Stimulated activated CD4-positive, alpha-beta T cell treated with anti-CD3 and anti-CD28 coated beads, Interleukin-4, amount 100 ng/mL, for 48 hours (primary cell): ENCODE results near the gene THADA.
"Not testable (repeated sequence)": the region's sequence is repeated elsewhere in the genome, so short reads cannot be mapped to it uniquely, and the experiment has no call there.

Source experiments
- DNase-seq, 2 donors: peaks; one replicate each; pipeline ENCODE4 v3.0.0-alpha.2; 2020; ENCODE audit warnings: low read depth in 2 of 2

The THADA gene

GRCh38 chr2:43387092-43388062, 208.5 kb downstream of the THADA start:
- no peak for DNase-seq

DNA sequence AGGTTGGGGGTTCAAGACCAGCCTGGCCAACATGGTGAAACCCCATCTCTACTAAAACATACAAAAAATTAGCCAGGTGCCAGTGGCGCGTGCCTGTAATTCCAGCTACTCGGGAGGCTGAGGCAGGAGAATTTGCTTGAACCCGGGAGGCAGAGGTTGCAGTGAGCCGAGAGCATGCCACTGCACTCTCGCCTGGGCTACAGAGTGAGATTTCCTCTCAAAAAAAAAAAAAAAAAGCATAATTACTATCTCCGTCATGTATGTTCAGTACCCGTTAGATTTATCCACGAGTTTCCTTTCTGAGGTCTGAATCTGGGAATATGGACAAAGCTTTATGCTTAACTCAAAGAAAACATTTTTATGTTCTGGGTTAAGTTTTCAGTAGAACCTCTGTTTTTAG, 209.2 kb downstream of the THADA start:
- not testable (repeated sequence) for DNase-seq

GRCh38 chr2:43384143-43384542, 211.7 kb downstream of the THADA start:
- DNase-seq = no peak

DNA sequence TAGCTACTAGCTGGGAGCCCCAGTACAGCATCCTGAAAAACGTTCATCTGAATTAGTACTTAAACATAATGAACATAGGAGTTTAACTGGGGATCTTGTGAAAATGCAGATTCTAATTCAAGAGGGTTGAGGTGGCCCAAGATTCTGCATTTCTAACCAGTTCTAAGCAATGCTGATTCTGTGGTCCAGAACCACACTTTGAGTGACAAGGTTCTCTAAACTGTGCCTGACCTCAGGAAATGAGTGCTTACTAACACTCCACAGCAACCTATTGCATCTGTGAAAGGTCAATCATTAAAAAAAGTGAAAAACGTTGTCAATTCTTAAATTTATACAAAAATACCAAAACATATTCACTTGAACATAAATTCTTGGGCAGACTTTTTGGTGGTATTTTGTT, 212.3 kb downstream of the THADA start:
- DNase-seq = no peak

- no peak for DNase-seq
Observed at GRCh38 chr2:43379494-43379893, 216.3 kb downstream of the THADA start.

DNA sequence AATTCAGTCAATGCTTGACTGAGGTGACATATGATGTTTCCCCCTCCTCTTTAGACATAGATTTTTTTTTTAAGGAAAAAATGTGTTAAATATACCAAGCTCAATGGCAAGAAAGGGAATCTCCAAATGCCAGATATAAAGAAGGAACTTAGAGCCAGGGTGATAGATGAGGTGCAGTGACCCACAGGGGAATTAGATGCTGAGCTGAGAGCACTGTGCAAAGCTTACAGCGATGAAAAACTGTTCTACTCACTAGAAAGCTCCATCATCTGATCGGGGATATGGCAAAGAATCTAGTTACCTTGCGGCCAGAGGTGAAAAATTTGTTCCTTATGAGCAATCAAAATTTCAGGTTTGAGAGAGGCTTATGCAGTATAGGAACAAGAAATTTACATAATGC, 218.5 kb downstream of the THADA start:
- DNase-seq = no peak

DNA sequence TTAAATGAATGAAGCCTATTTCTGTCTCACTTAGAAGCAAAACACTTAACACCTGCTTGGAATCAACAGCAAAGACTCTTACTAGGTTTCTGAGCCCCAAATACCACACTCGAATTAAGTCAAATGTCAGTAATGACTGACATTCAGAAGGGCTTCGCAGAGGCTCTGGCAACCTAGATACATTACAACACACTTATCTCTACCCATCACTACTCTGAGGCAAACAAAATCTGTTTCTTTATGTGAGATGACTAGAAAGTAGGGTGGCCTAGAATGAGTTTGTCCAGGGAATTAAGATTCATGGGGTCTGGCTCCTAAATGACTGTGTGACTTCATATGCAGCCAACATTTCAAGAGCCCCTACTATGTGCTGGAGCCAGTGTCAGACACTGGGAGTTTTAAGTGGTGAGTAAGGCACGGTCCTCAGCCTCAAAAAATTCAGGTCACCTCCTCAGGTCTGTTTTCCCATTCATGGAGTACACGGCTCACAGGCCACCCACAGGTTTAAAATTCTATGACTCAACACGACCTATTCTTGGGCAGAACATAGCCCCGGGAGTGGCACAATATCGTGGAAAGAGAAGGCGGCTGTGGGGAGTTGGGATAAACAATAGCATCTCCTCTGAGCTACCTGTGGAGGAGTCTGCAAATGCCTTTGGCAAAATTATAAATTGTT, 219.2 kb downstream of the THADA start:
- DNase-seq = no peak

GRCh38 chr2:43375746-43376522, 219.9 kb downstream of the THADA start:
- DNase-seq = no peak

- no peak for DNase-seq
Observed at GRCh38 chr2:43372416-43373081, 223.3 kb downstream of the THADA start.

GRCh38 chr2:43370705-43371104, 225.1 kb downstream of the THADA start:
- no peak for DNase-seq

DNA sequence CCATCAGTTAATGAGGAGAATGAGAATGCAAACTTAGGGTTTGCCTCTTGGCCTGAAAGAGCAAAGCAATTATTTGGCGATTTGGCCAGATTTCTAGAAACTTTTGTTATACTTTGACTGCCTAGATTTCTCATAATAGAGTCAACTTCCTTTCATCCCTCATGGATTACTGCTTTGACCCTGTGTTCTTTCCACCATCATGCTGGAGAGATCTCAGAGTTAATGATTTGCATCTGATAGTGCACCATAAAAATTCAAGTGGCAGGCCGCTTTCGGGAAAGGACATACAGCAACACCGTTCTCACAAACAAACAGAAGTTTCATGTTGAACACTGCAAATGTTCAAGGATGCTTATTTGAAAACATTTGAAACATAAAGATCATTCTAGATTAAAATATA, 225.7 kb downstream of the THADA start:
- DNase-seq = no peak

DNA sequence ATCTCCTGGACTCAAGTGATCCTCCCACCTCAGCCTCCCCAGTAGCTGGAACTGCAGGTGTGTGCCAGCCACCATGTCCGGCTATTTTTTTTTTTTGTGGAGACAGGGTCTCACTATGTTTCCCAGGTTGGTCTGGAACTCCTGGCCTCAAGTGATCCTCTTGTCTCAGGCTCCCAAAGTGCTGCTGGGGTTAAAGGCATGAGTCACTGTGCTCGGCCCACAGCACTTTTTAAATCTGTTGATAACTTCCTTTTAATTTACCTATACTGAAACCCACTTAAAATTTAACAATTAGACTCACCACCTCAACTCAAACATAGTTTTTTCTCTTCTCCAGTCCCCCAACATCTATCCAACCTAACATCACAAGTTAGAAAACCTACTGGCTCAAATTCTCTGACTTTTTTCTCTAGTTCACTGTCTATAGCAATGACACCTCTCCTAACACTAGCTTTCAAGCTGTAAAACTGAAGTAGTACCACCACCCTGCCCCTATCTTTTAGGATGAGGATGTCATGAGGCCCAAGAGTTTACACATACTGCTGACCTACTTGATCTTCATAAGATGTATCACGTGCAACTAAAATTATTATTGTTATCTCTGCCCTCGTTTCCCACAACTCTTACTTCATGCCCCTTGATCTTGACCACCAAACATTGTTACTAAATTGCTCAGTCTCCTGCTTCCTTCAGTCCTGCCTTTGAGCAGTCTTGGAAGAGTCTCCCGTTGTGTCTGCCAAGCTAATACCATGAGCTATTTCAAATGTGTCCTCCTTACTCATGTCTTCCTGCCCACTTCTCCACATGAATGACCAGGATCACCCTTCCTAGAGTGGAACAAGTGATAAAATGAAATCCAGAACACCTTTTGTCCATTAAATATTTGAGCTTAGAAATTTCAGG, 227.1 kb downstream of the THADA start:
- no peak for DNase-seq

- no peak for DNase-seq
Observed at GRCh38 chr2:43367012-43367782, 228.6 kb downstream of the THADA start.

DNA sequence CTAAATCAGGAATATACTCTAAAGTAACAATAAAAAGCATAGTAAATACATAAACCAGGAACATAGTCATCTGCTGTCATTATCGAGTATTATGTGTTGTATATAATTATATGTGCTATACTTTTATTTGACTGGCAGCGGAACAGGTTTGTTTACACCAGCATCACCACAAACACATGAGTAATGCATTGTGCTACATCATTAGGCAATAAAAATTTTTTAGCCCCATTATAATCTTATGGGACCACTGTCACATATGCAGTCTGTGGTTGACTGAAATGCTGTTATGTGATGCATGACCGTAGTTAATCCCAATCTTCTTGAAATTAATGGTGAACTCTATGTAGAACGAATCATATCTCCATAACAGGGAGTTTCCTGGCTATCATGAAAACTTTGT, 232.7 kb downstream of the THADA start:
- DNase-seq = no peak

GRCh38 chr2:43361286-43361685, 234.6 kb downstream of the THADA start:
- no peak for DNase-seq

- no peak for DNase-seq
Observed at GRCh38 chr2:43360137-43360536, 235.7 kb downstream of the THADA start.

- no peak for DNase-seq
Observed at GRCh38 chr2:43358410-43359201, 237.2 kb downstream of the THADA start.

GRCh38 chr2:43356774-43357173, 239.1 kb downstream of the THADA start:
- no peak for DNase-seq

- DNase-seq = no peak
Observed at GRCh38 chr2:43355399-43355798, 240.4 kb downstream of the THADA start.
